Osteoblast (primary cell): Measurements from ENCODE around the gene TSEN54. TPM values are rescaled to one million over a fixed set of nuclear protein-coding genes. Genes with fewer than 3 reads are reported as not detected.

Source experiments
- DNase-seq: peaks from one replicate; pipeline ENCODE4 v3.0.0; 2011; ENCODE audit warnings: low spot score, mixed read lengths; ENCODE audit not compliant: insufficient read length; ENCODE audit errors: missing footprints
- H2AFZ ChIP-seq: 2 replicates; pipeline ENCODE4 v1.6.0; 2011; ENCODE audit warnings: mild to moderate bottlenecking, low read length
- H3K27ac ChIP-seq: 2 replicates; pipeline ENCODE4 v1.5.1; 2011; ENCODE audit warnings: mild to moderate bottlenecking, low read depth, low read length, moderate library complexity
- H3K27me3 ChIP-seq: 2 replicates; pipeline ENCODE4 v1.6.0; 2012; ENCODE audit warnings: mild to moderate bottlenecking, control low read depth, inconsistent platforms, low read length, moderate library complexity; ENCODE audit not compliant: insufficient read depth
- H3K36me3 ChIP-seq: 2 replicates; pipeline ENCODE4 v1.5.1; 2011; ENCODE audit warnings: mild to moderate bottlenecking, low read length, control low read depth, moderate library complexity; ENCODE audit not compliant: insufficient read depth
- H3K4me1 ChIP-seq: 2 replicates; pipeline ENCODE4 v1.5.1; 2011; ENCODE audit warnings: mild to moderate bottlenecking, low read length, control low read depth, moderate library complexity; ENCODE audit not compliant: insufficient read depth
- H3K4me2 ChIP-seq: 2 replicates; pipeline ENCODE4 v1.6.0; 2011; ENCODE audit warnings: mild to moderate bottlenecking, low read length; ENCODE audit not compliant: insufficient read depth
- H3K4me3 ChIP-seq: fragments of 200-600 bp; sonication (generic); 3 replicates; pipeline ENCODE4 v1.5.1; 2012; ENCODE audit warnings: mild to moderate bottlenecking, low read length, inconsistent platforms; ENCODE audit not compliant: insufficient read depth
- H3K79me2 ChIP-seq: 2 replicates; pipeline ENCODE4 v1.6.0; 2012; ENCODE audit warnings: mild to moderate bottlenecking, low read length, control low read depth, inconsistent platforms; ENCODE audit not compliant: insufficient read depth
- H3K9me3 ChIP-seq: 2 replicates; pipeline ENCODE4 v1.5.1; 2011; ENCODE audit warnings: low read depth, low read length, control low read depth
- H4K20me1 ChIP-seq: 2 replicates; pipeline ENCODE4 v1.6.0; 2012; ENCODE audit warnings: mild to moderate bottlenecking, low read length, control low read depth; ENCODE audit not compliant: insufficient read depth
- CTCF ChIP-seq: IDR thresholded peaks from 2 replicates; pipeline ENCODE4 v1.5.1; 2011; ENCODE audit warnings: mild to moderate bottlenecking, low read depth, low read length, moderate library complexity; ENCODE audit errors: extremely low read depth
- total RNA-seq: library from RNA; depleted of rRNA; stranded (reverse); fragments of >200 nt; gene quantifications from 2 replicates; pipeline ENCODE4 v1.2.3, GENCODE V29; 2012

Gene TSEN54
- total RNA-seq, 1 donor: 10.9 TPM

DNA sequence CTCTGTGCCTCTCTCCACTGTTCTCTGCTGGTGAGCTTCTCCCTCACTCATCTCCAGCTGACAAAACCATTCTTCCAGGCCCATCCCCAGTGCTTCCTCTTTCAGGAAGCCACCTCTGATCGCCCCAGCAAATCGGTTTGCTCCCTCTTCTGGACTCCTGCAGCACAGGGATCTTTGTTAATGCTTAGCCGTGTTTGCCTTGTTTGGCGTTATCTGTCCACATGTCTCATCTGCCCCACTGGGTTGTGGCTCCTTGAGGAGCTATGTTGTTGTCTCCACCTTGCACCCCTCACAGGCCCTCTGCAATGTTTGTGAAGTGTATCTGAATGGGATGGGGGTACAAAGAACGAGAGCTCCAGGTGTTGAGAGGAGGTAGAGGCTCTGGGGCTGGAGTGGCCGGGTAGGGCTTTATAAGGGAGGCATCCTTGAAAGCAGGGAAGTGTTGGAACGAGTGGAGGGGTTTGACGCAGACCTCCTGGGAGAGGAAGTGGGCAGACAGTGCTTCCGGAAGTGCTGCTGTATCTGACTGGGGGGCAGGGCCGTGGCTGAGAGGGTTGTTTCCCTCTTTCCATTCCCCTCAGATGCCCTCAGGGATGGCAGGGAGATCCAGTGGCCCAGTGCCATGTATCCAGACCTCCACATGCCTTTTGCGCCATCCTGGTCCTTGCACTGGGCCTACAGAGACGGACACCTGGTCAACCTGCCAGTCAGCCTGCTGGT, 28.8 kb upstream of the TSEN54 start:
- H4K20me1 ChIP-seq: peaks cover 5% of the 10 kb centered on the region
- H3K4me2 ChIP-seq: no peak overlapping the region
- peaks cover 3% of the 10 kb centered on the region for H3K79me2 ChIP-seq
- DNase-seq: peak; percentile 92
- H3K36me3 ChIP-seq: peaks cover 2% of the 10 kb centered on the region
- no peaks in the 10 kb centered on the region for H3K27me3 ChIP-seq
- H3K27ac ChIP-seq: no peak overlapping the region
- H3K4me1 ChIP-seq: no peaks in the 10 kb centered on the region
- peak; percentile 20 for TF ChIP-seq CTCF
- H3K4me3 ChIP-seq: no peak overlapping the region
- H3K9me3 ChIP-seq: no peaks in the 10 kb centered on the region
- H2AFZ ChIP-seq: no peak overlapping the region

DNA sequence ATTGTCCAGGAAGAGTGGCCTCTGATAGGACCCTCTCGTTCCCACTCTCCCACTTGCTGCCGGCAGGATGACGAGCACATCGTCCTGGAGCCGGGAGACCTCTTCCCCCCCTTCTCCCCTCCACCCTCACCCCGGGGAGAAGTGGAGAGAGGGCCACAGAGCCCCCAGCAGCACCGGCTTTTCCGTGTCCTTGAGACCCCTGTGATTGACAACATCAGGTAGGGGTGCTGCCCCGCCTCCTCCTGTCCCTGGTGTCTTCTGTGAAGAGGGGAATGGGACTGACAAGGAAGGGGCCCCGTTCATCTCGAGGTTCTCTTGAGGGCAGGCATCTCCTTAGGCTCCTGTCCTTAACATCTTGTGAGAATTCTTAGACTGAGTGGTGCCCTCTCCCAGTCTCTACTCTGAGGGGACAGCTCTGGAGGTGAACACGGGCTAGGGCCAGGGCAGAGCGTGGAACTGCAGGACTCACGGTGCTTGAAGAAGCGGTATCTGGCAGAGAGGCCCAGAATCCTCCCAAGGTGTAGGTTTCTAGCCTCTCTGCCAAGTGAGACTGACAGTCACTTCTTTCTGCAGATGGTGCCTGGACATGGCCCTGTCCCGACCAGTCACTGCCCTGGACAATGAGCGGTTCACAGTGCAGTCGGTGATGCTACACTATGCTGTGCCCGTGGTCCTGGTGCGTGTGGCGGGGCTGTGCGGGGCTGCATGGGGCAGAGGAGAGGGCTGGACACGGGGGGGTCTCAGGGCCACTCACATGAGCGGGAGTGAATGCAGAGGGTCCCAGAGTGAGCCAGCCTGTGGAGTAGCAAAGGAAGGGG, 27.4 kb upstream of the TSEN54 start:
- TF ChIP-seq CTCF: no peak
- no peaks in the 10 kb centered on the region for H3K4me1 ChIP-seq
- H3K9me3 ChIP-seq: no peaks in the 10 kb centered on the region
- H3K4me3 ChIP-seq: no peak overlapping the region
- H3K4me2 ChIP-seq: no peak overlapping the region
- H3K27me3 ChIP-seq: no peaks in the 10 kb centered on the region
- peak; percentile 81 for DNase-seq
- no peak overlapping the region for H3K27ac ChIP-seq
- H4K20me1 ChIP-seq: peaks cover 5% of the 10 kb centered on the region
- H2AFZ ChIP-seq: no peak overlapping the region
- H3K79me2 ChIP-seq: peaks cover under 1% of the 10 kb centered on the region
- peaks cover 10% of the 10 kb centered on the region for H3K36me3 ChIP-seq

DNA sequence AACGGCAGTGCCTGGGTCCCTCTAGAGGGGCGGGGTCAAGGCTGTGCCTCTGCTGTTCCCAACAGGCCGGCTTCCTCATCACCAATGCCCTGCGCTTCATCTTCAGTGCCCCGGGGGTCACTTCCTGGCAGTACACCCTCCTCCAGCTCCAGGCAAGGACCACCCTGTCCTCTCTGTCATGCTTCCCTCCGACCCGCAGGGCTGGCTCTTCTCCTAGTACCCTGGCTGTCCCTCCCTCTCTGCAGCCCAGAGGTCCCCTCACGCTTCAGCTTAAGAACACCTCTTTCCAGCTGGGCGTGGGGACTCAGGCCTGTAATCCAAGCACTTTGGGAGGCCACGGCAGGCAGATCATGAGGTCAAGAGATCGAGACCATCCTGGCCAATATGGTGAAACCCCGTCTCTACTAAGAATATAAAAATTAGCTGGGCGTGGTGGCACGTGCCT, 26.8 kb upstream of the TSEN54 start:
- peak; percentile 74 for DNase-seq
- Histone ChIP-seq H3K4me1 (no peaks in the 10 kb centered on the region), H2AFZ (no peak overlapping the region), H3K79me2 (no peaks in the 10 kb centered on the region), H3K36me3 (peaks cover 16% of the 10 kb centered on the region), H4K20me1 (peaks cover 5% of the 10 kb centered on the region), H3K27ac (no peak overlapping the region), H3K9me3 (no peaks in the 10 kb centered on the region), H3K27me3 (no peaks in the 10 kb centered on the region), H3K4me2 (no peak overlapping the region), H3K4me3 (no peak overlapping the region)
- TF ChIP-seq CTCF: no peak

DNA sequence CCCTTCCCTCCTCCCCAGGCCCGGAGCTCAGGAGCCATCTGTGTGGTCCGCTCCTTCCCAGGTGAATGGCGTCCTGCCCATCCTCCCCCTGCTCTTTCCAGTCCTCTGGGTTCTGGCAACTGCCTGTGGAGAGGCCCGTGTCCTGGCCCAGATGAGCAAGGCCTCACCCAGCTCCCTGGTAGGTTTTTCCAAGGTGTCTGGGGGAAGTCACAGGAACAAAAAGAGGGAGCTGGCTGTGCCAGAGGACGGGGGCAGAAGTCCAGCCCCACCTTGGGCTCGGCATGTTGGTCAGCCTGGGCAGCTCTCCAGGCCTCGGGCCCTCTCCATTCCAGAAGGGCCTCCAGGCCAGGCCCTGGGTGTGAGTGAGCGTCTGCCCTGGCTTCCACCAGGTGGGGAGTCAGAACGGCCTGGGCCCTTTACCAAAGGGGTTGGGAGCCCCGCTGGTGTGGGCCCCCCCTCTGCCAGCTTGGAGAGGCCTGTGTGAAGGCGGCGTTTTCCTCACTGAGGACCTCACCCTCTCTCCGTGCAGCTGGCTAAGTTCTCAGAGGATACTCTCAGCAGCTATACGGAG, 26.1 kb upstream of the TSEN54 start:
- H3K4me1 ChIP-seq: no peaks in the 10 kb centered on the region
- no peak for TF ChIP-seq CTCF
- H3K4me2 ChIP-seq: no peak overlapping the region
- H3K79me2 ChIP-seq: no peaks in the 10 kb centered on the region
- H4K20me1 ChIP-seq: peaks cover 5% of the 10 kb centered on the region
- no peak overlapping the region for H3K27ac ChIP-seq
- DNase-seq: peak; percentile 83
- H3K9me3 ChIP-seq: no peaks in the 10 kb centered on the region
- H2AFZ ChIP-seq: no peak overlapping the region
- no peak overlapping the region for H3K4me3 ChIP-seq
- no peaks in the 10 kb centered on the region for H3K27me3 ChIP-seq
- H3K36me3 ChIP-seq: peaks cover 16% of the 10 kb centered on the region
